ENCODE results near the gene SCGB2A2. TPM values are rescaled to one million over a fixed set of nuclear protein-coding genes. Genes with fewer than 3 reads are reported as not detected.

The SCGB2A2 gene
- total and polyA plus RNA-seq, 9 of the 15 experiments (the other 6 are each of a cell fraction or from before 2014, with no cell fraction given) = not detected

- ATAC-seq (peak; percentile 39; the same call in 2 of the 3 replicates), DNase-seq (ENCODE audit: extremely low read depth in 1 of 4, low spot score in 3 of 4) (no peak), FAIRE-seq (no peak)
- Histone ChIP-seq H3K27me3 (ENCODE audit: control insufficient read depth in 2 of 2, insufficient read depth in 2 of 2, low read length in 2 of 2) (peaks cover 9 to 13% of the 10 kb centered on the region in 2 experiments; a peak in 3 of 5 replicates), H3K27ac (ENCODE audit: extremely low read depth, low read depth, low read length) (no peak overlapping the region), H2AFZ (ENCODE audit: low read depth, low read length) (peak overlapping the region; percentile 38; the same call in 1 of the 2 replicates), H4K20me1 (replicated peaks; ENCODE audit: control insufficient read depth, insufficient read depth, low read length) (no peaks in the 10 kb centered on the region), H3K4me2 (ENCODE audit: insufficient read depth, low read length) (no peak overlapping the region), H3K79me2 (ENCODE audit: control insufficient read depth, insufficient read depth, low read length) (no peaks in the 10 kb centered on the region), H3K9ac (ENCODE audit: insufficient read depth in 1 of 2, low read depth in 2 of 2, low read length in 2 of 2) (no peak overlapping the region), H3K9me1 (ENCODE audit: control insufficient read depth, insufficient read depth, low read length) (no peaks in the 10 kb centered on the region), H3K4me1 (replicated peaks in 1 of 2; ENCODE audit: control insufficient read depth in 2 of 2, insufficient read depth in 2 of 2, low read length in 2 of 2) (0 out of 5 replicates have a peak, but pooled peaks cover 0 to 5% of the 10 kb centered on the region in 2 experiments), H3K36me3 (ENCODE audit: control insufficient read depth, insufficient read depth, low read length) (no peaks in the 10 kb centered on the region), H3K4me3 (no peak overlapping the region), H3K9me3 (replicated peaks; ENCODE audit: control insufficient read depth, insufficient read depth, low read depth, low read length) (no peaks in the 10 kb centered on the region)
- in situ Hi-C loops (cut with MboI) (no loop called here), intact Hi-C loops (cut with micrococcal nuclease) (no loop called here)
- 8% methylated on average over 7 of the region's 7 CpGs for WGBS (ENCODE audit: insufficient coverage, low coverage, missing lambda C conversion rate)
- ChIA-PET POLR2A (interaction anchor here (0.7 kb wide), 1 partner anchor 28 kb away, joined by 5 read pairs; no protein-coding TSS in a partner anchor), CTCF (ENCODE audit: low intra/inter-chr PET ratio) (no interaction called here)
- no TSS peak for BruUV-seq (replicated peaks)
- TF ChIP-seq CREB1 (IDR thresholded peaks at IDR 0.05) (no peak), CREB1 (CRISPR knock-in tag; IDR thresholded peaks at IDR 0.05) (no peak), ZNF175 (CRISPR knock-in tag; IDR thresholded peaks at IDR 0.05; ENCODE audit: low read depth) (peak; percentile 88), HNRNPH1 (optimal IDR thresholded peaks at IDR 0.05; ENCODE audit: low read depth, low read length) (no peak), TSHZ1 (CRISPR knock-in tag; IDR thresholded peaks at IDR 0.05) (no peak), HMBOX1 (IDR thresholded peaks at IDR 0.05) (no peak), NCOA4 (IDR thresholded peaks at IDR 0.05; ENCODE audit: partially characterized antibody) (no peak), NR4A1 (CRISPR knock-in tag; IDR thresholded peaks at IDR 0.05) (no peak), NR4A1 (tag; IDR thresholded peaks at IDR 0.05) (no peak), PTBP1 (IDR thresholded peaks at IDR 0.05; ENCODE audit: low read depth, low read length) (no peak), NFRKB (IDR thresholded peaks at IDR 0.05; ENCODE audit: low read depth) (no peak), ARID4B (CRISPR knock-in tag; IDR thresholded peaks at IDR 0.05) (no peak), ZNF133 (CRISPR knock-in tag; IDR thresholded peaks at IDR 0.05) (no peak), ETV1 (tag; conservative IDR thresholded peaks at IDR 0.05; ENCODE audit: low read depth) (peak; percentile 50), KAT7 (CRISPR knock-in tag; IDR thresholded peaks at IDR 0.05; ENCODE audit: borderline replicate concordance) (no peak)
Observed at GRCh38 chr11:62273789-62274275, 3.9 kb downstream of the SCGB2A2 start.

All from K562 (cell line).